GM18858 (cell line): ENCODE measurements around the gene LMAN1L.

Source experiments
- ATAC-seq: cut with Tn5 transposase; IDR thresholded peaks from one replicate; pipeline ENCODE4 v1.9.1; 2021; ENCODE audit not compliant: unreplicated experiment

The LMAN1L gene

DNA sequence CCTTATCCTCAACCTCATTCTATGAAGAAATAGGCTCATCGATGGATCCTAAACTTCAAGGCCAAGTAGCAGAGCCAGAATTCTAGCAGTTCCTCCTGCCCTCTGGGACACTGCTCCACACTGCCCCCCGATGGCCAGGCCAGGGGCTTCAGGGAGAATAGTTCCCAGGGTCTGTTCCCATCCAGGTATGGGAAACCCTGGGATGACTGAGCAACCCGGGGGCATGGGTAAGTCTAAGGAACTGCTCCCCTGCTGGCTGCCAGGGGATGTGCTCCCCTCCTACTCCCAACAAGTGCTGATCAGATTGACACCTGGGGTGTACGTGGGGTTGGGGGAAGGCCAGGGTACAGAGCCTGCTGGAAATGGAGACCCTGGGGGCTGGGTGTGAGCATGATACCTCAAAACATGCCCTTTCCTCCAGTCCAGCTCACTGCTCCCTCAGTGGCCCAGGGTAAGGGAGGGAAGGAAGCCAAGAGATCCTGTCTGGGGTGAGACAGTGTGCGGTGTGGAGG, 22.7 kb downstream of the LMAN1L start:
- ATAC-seq = no peak

DNA sequence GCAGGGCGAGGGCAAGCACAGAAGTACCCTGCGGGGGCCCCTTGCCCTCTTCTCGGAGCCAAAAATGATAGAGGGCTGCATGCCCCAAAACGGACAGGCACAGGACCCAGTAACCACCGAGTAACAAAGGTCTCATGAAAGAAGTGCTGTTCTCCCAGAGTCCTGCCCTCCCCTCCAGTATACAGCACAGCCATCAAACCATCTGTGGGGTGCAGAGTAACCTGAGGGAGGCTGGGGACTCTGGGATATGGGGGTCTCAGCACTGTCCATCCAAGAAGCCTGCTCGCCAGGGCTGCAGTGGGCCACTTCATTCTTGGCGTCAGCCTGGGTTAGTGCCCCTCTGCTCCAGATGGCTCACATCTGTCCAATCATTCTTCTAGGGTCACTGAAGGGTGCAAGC, 24.2 kb downstream of the LMAN1L start:
- ATAC-seq = no peak

DNA sequence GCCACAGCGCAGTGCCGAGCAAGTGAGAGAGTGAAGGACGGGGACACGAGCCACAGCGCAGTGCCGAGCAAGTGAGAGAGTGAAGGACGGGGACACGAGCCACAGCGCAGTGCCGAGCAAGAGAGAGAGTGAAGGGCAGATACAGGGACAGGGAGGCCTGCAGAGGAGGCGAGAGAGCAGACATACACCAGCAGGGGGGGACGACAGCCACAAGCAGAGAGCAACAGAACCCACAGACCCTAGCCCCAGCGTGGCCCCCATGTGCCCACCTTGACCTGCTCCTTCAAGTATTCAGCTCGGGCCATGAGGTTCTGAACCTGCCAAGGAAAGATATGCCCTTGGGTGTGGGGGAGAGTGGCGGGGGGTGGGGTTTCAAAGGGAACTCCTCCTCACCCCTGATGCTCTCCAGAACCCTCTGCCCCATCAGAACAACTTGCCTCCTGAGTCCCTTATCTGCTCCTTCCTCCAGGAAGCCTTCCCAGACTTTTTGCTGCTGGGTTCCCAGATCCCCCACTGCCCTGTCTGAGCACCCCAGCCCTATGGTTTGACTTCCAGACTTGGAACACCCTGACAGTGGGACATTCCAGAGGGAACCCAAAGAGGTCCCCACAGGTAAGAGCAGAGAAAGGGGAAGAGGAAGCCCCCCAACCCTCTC, 25.0 kb downstream of the LMAN1L start:
- ATAC-seq = no peak

DNA sequence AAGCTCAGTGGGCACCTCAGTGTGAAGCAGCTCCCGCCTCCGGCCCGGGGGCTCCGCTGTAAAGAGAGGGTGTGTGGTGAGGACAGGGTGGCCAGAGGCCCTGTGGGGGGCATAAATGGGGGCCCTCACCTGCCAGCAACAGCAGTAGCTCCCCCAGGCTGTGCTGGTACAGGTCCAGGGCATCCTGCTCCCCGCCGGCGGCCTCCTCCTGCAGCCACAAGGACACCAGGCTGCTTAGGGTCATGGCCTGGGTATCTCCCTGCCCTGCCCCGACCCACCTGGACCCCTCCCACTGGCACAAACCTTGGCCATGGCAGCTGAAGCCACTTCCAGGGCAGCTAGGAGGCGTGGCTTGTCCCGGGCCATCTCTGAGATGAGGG, 25.5 kb downstream of the LMAN1L start:
- ATAC-seq = no peak

DNA sequence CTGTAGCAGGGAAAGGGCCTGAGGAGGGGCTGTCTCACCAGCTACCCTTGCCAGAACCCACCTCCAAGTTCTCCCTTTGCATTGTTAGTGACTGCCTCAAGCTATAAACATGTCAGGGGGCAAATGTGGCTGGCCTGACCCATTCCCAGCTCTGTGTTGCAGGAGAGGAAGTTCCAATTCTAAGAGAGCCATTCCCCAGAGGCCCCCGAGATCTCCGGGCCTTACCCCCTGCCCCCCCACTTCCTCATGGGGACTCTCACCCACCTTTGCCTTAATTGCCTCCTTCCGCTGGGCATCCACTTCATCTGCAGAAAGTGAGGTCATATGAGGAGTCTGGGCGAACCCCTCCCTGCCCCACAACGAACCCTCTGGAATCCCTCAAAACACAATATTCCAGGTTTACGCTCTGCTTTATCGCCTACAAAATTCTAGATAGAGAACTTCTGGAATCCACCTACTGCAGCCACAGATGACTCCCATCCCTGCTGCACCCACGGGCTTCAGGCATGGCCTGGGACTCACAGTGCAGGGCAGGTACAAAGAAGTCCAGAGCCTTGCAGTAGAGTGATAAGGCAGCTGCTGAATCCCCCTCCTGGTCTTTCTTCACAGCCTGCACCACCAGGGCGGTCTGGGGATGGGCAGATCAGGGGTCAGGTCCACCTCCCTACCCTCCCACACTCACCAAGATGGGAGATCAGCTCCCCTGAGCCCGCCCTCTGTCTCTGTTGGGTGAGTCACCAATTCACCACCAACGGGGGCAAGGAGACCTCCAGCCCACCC, 26.3 kb downstream of the LMAN1L start:
- ATAC-seq = no peak

DNA sequence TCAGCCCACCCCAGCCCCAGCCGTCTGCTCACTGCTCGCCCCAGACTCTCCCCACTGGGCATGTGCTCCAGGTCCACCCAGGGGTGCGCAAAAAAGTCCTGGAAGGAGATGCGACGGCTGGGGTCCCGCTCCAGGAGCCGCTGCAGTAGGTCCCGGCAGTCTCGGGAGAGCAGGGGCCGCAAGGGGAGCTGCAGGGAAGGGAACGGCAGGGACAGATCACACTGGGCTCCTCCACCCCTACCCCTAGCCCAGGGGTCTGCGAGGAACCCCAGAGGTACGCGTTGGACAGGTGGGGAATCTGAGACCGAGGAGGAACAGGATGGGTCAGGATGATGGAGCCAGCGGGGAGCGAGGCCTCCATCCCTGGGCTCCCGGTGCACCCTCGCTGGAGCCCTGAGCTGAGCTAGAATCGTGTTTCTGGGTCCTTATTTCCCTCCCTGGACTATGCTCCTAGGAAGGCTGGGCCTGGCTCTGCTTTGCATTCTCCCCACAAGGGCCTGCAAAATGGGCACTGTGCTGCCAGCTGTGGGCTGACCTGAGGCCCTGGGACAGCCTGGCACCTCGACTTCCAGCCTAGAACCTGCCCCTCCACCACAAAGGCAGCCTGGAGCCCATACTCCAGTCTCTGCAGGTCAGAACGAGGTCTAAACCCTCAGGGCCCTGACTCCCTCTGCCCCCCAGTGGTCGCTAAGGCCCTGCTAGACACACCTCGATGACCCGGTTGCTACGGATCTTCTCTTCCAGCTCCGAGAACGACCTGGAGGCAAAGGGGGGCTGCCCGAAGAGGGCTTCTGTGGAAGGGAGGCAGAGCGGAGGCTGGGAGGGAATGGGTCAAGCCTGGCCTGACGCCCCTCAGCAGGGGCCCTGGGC, 27.1 kb downstream of the LMAN1L start:
- no peak for ATAC-seq

DNA sequence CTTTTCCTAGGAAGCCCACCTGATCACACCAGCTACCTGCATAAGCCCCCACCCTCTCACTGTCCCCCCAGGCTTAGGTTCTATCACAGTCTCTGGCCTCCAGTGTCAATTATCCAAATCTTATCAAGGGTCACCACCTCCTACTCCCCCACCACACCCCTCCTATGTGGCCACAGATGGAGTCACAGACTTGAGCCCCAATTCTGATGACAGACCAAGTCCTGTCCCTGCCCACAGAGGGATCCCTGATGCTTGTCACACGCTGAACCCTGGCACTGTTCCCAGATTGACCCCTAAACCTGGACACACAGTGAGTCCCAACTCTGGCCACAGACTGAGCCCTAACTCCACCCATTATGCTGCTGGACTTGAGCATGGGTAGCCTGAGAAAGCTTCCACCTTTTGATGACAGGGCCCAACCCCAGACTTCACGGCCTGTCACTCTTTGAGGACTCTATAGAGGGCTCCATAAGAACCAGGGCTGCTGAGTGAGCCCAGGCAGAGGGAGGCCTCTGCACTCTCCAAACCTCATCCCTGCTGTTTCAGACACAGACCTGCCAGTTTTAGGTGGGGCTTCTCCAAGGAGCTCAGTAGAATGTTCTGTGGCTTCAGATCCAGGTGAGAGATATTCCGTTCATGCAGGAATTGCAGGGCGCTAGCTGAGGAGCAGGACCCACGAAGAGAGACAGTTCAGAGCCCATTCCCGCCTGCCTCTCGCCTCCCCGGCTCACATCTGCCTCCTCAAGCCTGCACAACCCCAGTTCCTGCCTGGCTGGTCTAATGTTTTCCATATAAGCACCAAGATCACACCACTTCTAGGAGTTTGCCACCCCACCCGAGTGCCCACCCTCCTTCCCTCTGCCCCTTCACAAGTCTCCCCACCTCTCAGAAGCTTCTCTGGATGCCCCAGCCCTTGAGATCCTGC, 28.5 kb downstream of the LMAN1L start:
- ATAC-seq = no peak

DNA sequence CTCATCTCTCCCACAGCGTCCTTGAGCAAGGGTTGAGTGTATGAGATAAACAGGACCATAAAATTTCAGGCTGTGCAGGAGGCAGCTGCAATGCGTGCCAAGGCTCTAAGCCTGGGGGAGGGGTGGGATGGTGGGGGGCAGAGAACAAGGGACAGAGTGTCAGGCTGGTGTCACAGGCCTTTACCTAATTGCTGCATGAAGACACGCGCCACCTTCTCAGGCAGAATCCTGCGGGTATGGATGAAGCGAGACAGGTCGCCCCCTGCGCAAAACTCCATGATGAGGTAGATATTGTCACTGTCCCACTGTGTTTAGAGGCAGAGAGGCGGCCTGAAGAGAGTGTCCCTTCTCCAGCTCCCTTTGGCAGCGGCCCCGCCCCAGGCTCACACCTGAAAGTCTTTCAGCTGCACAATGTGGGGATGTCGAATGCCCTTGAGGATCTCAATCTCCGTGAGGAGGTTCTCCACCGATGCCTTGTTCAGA, 29.3 kb downstream of the LMAN1L start:
- ATAC-seq = no peak

DNA sequence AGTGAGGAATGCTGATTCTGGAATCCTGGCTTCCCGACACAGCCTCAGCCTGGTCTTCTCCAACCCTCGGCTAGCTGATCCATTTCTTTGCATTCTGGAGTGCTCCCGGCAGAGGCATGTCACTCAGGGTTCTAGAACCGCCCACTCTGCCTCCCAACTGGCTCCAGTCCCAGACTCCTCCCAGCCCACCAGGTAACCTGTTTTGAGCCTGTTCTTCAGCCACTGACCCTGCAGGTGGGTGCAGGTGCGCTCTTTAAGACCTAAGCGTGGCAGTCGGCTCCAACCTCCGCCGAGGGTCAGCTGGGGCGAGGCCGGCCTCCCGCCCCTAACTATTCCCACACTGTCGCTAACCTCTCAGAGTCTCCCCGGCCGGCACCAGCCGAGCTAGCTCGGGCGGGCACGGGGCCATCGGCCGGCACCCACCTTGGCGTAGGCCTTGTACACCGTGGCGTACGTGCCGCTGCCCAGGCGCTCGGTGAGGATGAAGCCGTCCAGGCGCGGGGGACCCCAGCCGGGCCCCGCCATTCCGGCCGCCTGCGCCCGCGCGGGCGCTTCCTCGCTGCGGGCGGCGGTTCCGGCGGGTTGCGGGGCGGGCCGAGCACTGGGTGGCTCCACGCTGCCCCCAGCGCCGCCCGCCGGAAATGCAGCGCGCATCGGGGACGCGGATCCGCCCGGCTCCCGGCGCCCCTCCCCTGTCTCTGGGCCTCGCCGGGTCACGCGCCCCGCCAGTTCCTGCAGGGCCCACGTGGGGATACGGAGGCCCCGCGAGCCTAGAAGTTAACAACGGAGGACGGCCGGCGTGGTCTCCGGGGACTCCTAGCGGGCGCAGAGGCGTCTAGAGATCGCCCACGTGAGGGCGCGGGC, 30.2 kb downstream of the LMAN1L start, which contains the start of gene ULK3:
TSS of gene ULK3 (minus strand) at position 576 of the 864 bp plus-strand sequence. CDS start at position 525, 51 bp downstream.
- peak; percentile 75 for ATAC-seq

DNA sequence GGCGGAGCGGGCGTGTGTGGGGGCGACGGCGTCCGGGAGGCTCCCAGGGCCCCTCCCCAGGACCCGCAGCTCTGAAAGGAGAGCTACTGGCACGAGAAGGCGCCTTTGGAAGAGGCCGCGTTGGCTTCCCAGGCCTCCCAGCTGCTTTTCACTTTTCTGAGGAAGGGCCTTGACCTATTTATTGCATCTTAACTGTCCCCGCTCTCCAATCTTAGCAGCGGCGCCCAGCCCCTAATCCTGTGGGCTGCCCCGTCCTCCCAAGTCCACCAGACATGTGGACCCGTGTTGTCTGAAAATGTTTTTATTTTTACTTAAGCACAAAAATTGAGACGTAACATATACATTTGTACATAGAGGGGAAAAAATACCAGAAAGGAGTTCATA, 30.8 kb downstream of the LMAN1L start:
- no peak for ATAC-seq

DNA sequence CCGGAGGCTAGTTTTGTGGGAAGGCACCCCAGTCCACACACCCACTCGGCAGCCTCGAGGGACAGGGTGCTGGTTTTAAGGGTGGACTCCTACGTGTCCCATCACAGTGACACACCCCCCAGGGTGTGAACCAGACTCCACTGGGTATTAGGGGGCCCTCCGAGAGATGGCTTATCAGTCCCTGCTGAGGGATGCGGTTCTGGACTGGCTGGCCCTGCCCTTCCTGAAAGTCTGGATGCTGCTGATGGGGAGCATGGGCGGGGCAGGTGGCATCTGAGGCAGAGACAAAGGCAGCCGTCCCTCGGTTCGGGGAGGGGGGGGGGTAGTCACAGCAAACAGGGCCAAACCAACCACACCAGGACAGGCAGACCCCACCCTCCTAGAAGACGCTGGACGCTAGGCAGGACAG, 31.3 kb downstream of the LMAN1L start:
- no peak for ATAC-seq

DNA sequence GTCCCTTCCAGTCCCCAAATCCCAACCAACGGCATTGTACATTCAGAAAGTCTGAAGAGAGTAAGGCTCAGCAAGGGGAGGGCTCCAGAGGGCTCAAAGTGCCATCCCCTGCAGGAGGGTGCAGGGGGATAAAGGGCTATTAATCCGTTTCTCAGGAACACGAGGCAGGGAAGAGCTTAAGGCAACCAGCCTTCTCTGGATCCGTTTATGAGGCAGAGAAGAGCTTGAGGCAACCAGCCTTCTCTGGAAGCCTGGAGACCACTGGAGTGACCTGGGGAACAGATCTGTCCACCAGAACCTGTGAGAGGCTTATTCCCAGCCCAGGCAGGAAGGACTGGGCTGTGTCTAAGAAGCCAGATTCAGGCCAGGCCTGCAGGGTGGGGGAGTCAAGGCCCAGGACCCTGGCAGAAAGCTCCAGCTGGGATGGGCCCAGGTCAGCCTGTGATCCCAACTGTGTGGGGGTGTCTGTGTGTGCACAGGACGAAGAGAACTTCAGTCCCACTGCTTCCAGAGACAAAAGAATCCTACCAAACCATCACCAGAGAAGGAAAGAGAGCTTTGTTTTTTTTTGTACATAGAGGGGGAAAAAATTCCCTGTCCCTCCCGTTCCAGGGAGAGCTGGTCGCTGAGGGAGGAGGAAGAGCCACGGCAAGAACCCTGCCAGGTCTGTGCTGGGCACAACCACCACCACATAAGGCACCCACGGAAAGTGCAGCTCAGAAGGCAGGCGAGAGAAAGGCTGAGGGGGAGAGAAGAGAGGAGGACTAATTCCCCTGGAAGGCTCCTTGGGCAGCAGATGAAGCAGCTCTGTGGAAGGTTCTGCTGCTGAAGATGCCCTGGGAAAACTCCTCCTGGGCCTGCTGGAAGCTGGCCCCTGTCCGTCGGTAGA, 31.9 kb downstream of the LMAN1L start:
- ATAC-seq = no peak

DNA sequence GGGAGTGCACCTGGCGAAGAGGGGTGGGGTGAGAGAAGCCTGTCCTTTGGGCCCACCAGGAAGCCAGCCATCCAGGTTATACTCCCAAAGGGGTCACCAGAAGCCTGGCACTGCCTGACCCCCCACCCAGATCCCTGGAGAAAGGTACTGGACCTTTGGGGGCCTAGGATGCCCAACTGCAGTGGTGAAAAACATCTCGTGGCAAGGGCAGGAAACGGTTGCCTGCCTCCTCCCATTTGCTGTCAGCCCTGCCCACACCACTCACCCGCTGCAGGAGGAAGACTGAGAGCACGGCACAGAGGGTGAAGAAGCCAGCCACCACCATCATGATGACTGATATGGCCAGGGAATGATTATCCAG, 32.6 kb downstream of the LMAN1L start:
- no peak for ATAC-seq

DNA sequence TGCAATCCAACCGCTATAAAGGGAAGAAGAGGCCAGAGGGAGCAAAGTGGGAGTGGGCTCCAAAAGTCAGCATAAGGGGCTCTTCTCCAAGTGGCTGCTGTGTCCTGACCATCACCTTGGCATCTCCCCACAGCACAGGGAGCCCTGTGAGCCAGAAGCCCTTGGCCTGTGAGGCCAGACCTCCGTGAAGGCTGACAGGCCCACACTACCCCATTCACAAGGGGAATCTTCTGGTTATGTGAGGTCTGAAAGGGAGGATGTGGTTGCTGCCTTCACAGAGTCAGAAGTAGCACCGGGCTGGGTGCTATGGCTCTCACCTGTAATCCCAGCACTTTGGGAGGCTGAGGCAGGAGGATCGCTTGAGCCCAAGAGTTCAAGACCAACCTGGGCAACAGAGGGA, 32.9 kb downstream of the LMAN1L start:
- no peak for ATAC-seq

DNA sequence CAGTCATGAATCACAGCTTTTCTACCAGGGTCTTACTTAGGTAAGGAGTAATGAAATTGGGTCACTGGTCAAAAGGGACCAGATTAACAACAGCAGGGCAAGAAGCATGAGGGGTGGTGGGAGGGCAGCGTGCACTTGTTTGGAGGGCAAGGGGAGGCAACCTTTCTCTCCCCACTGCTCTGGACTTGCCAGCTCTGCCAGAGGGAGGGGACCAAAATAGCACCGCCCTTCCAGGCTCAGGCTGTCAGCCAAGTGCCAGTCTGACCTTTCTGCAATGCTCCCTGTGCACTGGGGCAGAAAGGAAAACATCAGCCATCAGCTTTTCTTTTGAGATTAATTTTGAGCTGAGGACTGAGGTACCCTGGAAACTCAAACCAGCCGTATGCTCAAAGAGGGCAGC, 34.8 kb downstream of the LMAN1L start:
- ATAC-seq = no peak

DNA sequence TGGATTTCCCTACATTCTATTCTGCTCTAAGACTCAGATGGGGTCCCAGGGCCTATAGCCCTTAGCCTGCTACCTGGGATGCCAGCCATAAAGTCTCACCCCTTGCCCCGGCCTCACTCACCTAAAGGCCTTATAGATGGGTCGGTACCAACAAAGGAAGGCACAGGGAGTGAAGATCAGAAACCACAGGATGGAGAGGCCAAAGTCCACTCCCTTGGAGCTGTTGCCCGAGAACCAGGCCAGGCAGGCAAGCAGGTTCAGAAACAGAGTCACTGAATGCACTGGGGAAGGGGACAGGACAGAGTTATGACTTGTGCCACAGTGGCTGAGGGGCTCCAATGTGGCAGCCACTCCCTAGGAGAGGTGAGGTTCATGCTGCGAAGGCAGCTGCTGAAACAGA, 37.8 kb downstream of the LMAN1L start:
- ATAC-seq = no peak

DNA sequence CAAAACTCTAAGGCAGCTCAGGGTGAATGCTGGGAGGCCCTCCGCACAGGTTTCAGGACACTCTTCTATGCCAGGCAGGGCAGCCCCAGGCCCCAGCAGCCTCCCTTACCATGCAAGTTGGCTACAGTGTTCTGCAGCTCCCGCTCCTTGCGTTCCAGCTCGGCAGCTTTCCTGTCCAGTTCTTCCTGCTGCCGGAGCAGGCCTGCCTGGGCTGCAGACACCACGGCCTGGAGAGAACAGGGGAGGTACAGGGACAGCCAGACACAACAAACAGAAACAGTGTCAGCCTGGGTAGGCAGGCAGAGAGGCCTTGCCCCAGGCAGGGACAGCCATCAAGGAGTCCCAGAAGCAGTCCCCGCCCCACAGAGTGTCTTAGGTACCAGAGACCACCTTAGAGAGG, 39.3 kb downstream of the LMAN1L start:
- no peak for ATAC-seq

DNA sequence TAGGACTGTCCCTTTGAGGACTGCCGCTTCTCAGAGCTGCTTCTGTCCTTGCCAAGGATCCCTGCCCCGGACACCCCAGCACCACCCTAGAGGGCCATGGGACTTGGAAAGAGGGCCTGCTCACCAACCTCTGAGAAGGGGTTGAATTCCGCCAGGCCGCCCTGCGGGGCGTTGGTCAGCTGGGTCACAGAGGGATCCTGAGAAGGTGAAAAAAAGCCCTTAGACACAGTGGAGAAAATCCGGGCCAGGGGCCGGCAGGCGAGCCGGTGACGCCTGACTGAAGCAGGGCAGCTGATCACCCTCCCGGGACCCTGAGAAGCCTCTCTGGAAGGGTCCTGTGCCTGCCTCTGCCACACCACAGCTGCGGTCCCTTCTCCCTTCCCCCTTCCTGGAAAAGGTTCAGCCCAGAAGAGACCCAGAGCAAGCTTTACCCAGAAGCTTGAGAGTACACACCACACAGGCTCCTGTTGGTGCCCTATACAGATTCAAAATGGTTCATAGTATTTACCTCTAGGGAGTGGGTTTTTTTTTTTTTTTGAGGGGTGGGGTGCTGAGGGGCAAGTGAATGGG, 41.9 kb downstream of the LMAN1L start:
- no peak for ATAC-seq
